CD4-positive, alpha-beta T cell (primary cell): Measurements from ENCODE around the gene TNP2. TPM values are rescaled to one million over a fixed set of nuclear protein-coding genes. Genes with fewer than 3 reads are reported as not detected.
A peak's percentile ranks its signal among the peaks of the same experiment; 100 is the strongest.

Experiments
- ATAC-seq: fragments of 200-7000 bp; cut with Tn5 transposase; one replicate; pipeline ENCODE4 v1.10.0; 2022; ENCODE audit warnings: mild to moderate bottlenecking; ENCODE audit not compliant: poor library complexity
- CTCF ChIA-PET: fragments of 350-600 bp; sonication (Branson Sonifier 250); formaldehyde crosslinking; loops from one replicate; lab custom pipeline; 2021; ENCODE audit warnings: antibody characterized with exemption, inconsistent platforms; lab: Charles Lee
- POLR2A ChIA-PET: fragments of 350-600 bp; sonication (Branson Sonifier 250); formaldehyde crosslinking; loops from one replicate; lab custom pipeline; 2021; ENCODE audit warnings: antibody characterized with exemption, inconsistent platforms; lab: Charles Lee
- DNase-seq, 14 experiments: peaks; one replicate each; pipeline ENCODE4 v3.0.0-alpha.2; 2013 to 2020; ENCODE audit warnings: mixed read lengths in 2 of 14
- H3K27ac ChIP-seq, 2 donors: one replicate each; pipeline versions ENCODE4 v1.5.1 to v1.7.0; 2013; ENCODE audit warnings: low read length in 2 of 2, low read depth in 1 of 2, mild to moderate bottlenecking in 1 of 2
- H3K27me3 ChIP-seq, 2 experiments: 1 replicate in 1 of 2; 2 replicates in 1 of 2; pipeline versions ENCODE4 v1.6.1 to v1.7.0; 2013; ENCODE audit warnings: low read length in 2 of 2, control low read depth in 1 of 2, mild to moderate bottlenecking in 1 of 2, moderate library complexity in 1 of 2; ENCODE audit not compliant: insufficient read depth in 2 of 2, control insufficient read depth in 1 of 2
- H3K36me3 ChIP-seq: one replicate; pipeline ENCODE4 v1.6.1; 2013; ENCODE audit warnings: low read length, control low read depth; ENCODE audit not compliant: insufficient read depth
- H3K4me1 ChIP-seq: one replicate; pipeline ENCODE4 v1.6.1; 2013; ENCODE audit warnings: low read length, control low read depth; ENCODE audit not compliant: insufficient read depth
- H3K4me3 ChIP-seq: one replicate; pipeline ENCODE4 v1.5.1; 2013; ENCODE audit warnings: mild to moderate bottlenecking, low read length, moderate library complexity
- H3K9me3 ChIP-seq, 2 experiments: 1 replicate in 1 of 2; 2 replicates in 1 of 2; pipeline versions ENCODE4 v1.6.1 to v1.7.0; 2013; ENCODE audit warnings: low read length in 2 of 2, mild to moderate bottlenecking in 2 of 2, control low read depth in 1 of 2, moderate library complexity in 1 of 2; ENCODE audit not compliant: control insufficient read depth in 1 of 2, insufficient read depth in 1 of 2
- H3K27ac Mint-ChIP-seq: one replicate; pipeline ENCODE4 v1.8.0; 2020; ENCODE audit warnings: mixed read lengths
- H3K27me3 Mint-ChIP-seq: one replicate; pipeline ENCODE4 v1.8.0; 2021; ENCODE audit warnings: mixed read lengths
- H3K36me3 Mint-ChIP-seq: one replicate; pipeline ENCODE4 v1.8.0; 2021; ENCODE audit warnings: low read depth, mixed read lengths
- H3K4me1 Mint-ChIP-seq: one replicate; pipeline ENCODE4 v1.8.0; 2021; ENCODE audit warnings: low read depth, mixed read lengths
- H3K4me3 Mint-ChIP-seq: one replicate; pipeline ENCODE4 v1.8.0; 2020; ENCODE audit warnings: mild to moderate bottlenecking, mixed read lengths
- H3K9me3 Mint-ChIP-seq: one replicate; pipeline ENCODE4 v1.8.0; 2020; ENCODE audit warnings: mixed read lengths
- CTCF ChIP-seq: fragments of 200-600 bp; IDR thresholded peaks from one replicate; pipeline ENCODE4 v1.8.0; 2022; ENCODE audit warnings: antibody characterized with exemption, mild to moderate bottlenecking
- intact Hi-C, 2 experiments: fragments of 100-400 bp; cut with DNase I in 1 of 2; cut with micrococcal nuclease in 1 of 2; formaldehyde crosslinking; loops; one replicate each; pipeline versions ENCODE4 v1.15.1 to v1.9.0; 2023 to 2025; cut with DNase I, micrococcal nuclease
- total RNA-seq, 174 experiments: library from RNA in 2 of 174; stranded (reverse) in 2 of 174; gene quantifications; one replicate each; pipeline ENCODE4 v1.2.3 and lab custom pipeline; 2021 to 2026

The TNP2 gene
- total RNA-seq, 2 experiments from 2014 or later = not detected

- no peak overlapping the region for H3K27ac ChIP-seq
- intact Hi-C loops = loop anchor here in 1 of 2 experiments (10.0 kb wide), 1 partner anchor 125 kb away; no protein-coding TSS in a partner anchor
- H3K4me1 ChIP-seq = peaks cover 65% of the 10 kb centered on the region
- no peak for ATAC-seq
- Mint-ChIP-seq H3K4me3 (no peak overlapping the region), H3K36me3 (no peaks in the 10 kb centered on the region), H3K27me3 (no peaks in the 10 kb centered on the region), H3K9me3 (no peaks in the 10 kb centered on the region), H3K4me1 (peaks cover 65% of the 10 kb centered on the region), H3K27ac (peak overlapping the region; percentile 99)
- POLR2A ChIA-PET = interaction anchor here (0.6 kb wide), 1 partner anchor 9 kb away, joined by 3 read pairs; no protein-coding TSS in a partner anchor
- H3K9me3 ChIP-seq = no peaks in the 10 kb centered on the region
- H3K36me3 ChIP-seq = no peaks in the 10 kb centered on the region
- no peaks in the 10 kb centered on the region for H3K27me3 ChIP-seq
- TF ChIP-seq CTCF = no peak
- CTCF ChIA-PET = no interaction called here
- no peak for DNase-seq
- H3K4me3 ChIP-seq = no peak overlapping the region
These were observed 39.2 kb downstream of the TNP2 start for GRCh38 chr16:11229906-11230305.

- peaks cover 65% of the 10 kb centered on the region for H3K4me1 Mint-ChIP-seq
- H3K4me3 Mint-ChIP-seq = no peak overlapping the region
- CTCF ChIA-PET = no interaction called here
These were observed 39.7 kb downstream of the TNP2 start for GRCh38 chr16:11229432-11229831.

GRCh38 chr16:11225677-11226549 is 43.2 kb downstream of the TNP2 start:
- Histone ChIP-seq H3K9me3 (no peaks in the 10 kb centered on the region), H3K36me3 (no peaks in the 10 kb centered on the region), H3K27me3 (no peaks in the 10 kb centered on the region), H3K4me1 (peaks cover 52% of the 10 kb centered on the region), H3K27ac (peak overlapping the region; percentile 91 to 92), H3K4me3 (peak overlapping the region; percentile 51)
- no peak for TF ChIP-seq CTCF
- peak in 1 of 14 experiments; percentile 10 for DNase-seq
- Mint-ChIP-seq H3K27ac (peak overlapping the region; percentile 99), H3K4me3 (peak overlapping the region; percentile 84), H3K9me3 (no peaks in the 10 kb centered on the region), H3K27me3 (no peaks in the 10 kb centered on the region), H3K36me3 (no peaks in the 10 kb centered on the region), H3K4me1 (peaks cover 42% of the 10 kb centered on the region)
- ChIA-PET POLR2A (interaction anchor here (0.6 to 5.2 kb wide), 15 partner anchors 8 to 284 kb away, joined by 3 to 195 read pairs (median 4); partner anchors contain the start of genes DEXI and SOCS1), CTCF (interaction anchor here (0.7 to 2.3 kb wide), 5 partner anchors 30 to 243 kb away, joined by 3 to 24 read pairs (median 3); partner anchors contain the start of gene SOCS1)
- intact Hi-C loops = loop anchor here (1.0 to 10.0 kb wide), 3 partner anchors 25 to 129 kb away; no protein-coding TSS in a partner anchor
- no peak for ATAC-seq

More at GRCh38 chr16:11229432-11229831, 39.7 kb downstream of the TNP2 start:
- Mint-ChIP-seq H3K9me3 (no peaks in the 10 kb centered on the region), H3K27me3 (no peaks in the 10 kb centered on the region), H3K36me3 (no peaks in the 10 kb centered on the region), H3K27ac (peak overlapping the region; percentile 99)
- Histone ChIP-seq H3K27me3 (no peaks in the 10 kb centered on the region), H3K27ac (no peak overlapping the region), H3K4me3 (no peak overlapping the region), H3K36me3 (no peaks in the 10 kb centered on the region), H3K9me3 (no peaks in the 10 kb centered on the region), H3K4me1 (peaks cover 65% of the 10 kb centered on the region)
- DNase-seq (no peak), ATAC-seq (no peak)
- POLR2A ChIA-PET = no interaction called here
- intact Hi-C loops = loop anchor here in 1 of 2 experiments (10.0 kb wide), 1 partner anchor 125 kb away; no protein-coding TSS in a partner anchor
- TF ChIP-seq CTCF = no peak
